K562 (cell line): ENCODE results near the gene TANGO6. TPM values are rescaled to one million over a fixed set of nuclear protein-coding genes. Genes with fewer than 3 reads are reported as not detected.

Experiments
- ATAC-seq: fragments of 200-7000 bp; cut with Tn5 transposase; 3 replicates; pipeline ENCODE4 v1.9.1; 2020; ENCODE audit warnings: moderate library complexity
- BruUV-seq: library from RNA; stranded (reverse); fragments of 400-500 nt; replicated peaks from 2 replicates; lab custom pipeline; 2021; lab: Mats Ljungman, UMichigan
- CTCF ChIA-PET: fragments of 300-600 bp; formaldehyde crosslinking; extraction: SDS; loops from one replicate; lab custom pipeline; 2021; ENCODE audit warnings: low intra/inter-chr PET ratio; lab: Yijun Ruan, JAX
- POLR2A ChIA-PET: fragments of 300-600, 350-650 bp; sonication (Branson Sonifier 250); formaldehyde crosslinking; extraction: SDS; loops from one replicate; lab custom pipeline; 2021; ENCODE audit warnings: antibody characterized with exemption, inconsistent platforms; lab: Yijun Ruan, JAX
- DNase-seq, 4 experiments: peaks; one replicate each; pipeline versions ENCODE4 v3.0.0 to v3.0.0-alpha.2; 2011 to 2018; ENCODE audit warnings: low spot score in 3 of 4, mixed read lengths in 3 of 4; ENCODE audit errors: extremely low read depth in 1 of 4
- FAIRE-seq: peaks from 2 replicates; lab custom pipeline; 2011; peaks lifted over from hg19 to GRCh38; lab: Jason Lieb, UNC
- H2AFZ ChIP-seq: 2 replicates; pipeline ENCODE4 v1.6.0; 2011; ENCODE audit warnings: low read depth, low read length, control low read depth, inconsistent platforms
- H3K27ac ChIP-seq: fragments of 200-600 bp; 3 replicates; pipeline ENCODE4 v1.8.0; 2011; ENCODE audit warnings: low read depth, mild to moderate bottlenecking, control low read depth, inconsistent platforms, low read length, moderate library complexity, mixed read lengths; ENCODE audit errors: extremely low read depth
- H3K27me3 ChIP-seq, 2 experiments: fragments of 300-600 bp in 1 of 2; 2 replicates in 1 of 2; 3 replicates in 1 of 2; pipeline versions ENCODE4 v1.6.0 to v1.8.0; 2011; ENCODE audit warnings: inconsistent platforms in 2 of 2, low read length in 2 of 2, mild to moderate bottlenecking in 1 of 2, mixed read lengths in 1 of 2, moderate library complexity in 1 of 2; ENCODE audit not compliant: control insufficient read depth in 2 of 2, insufficient read depth in 2 of 2
- H3K36me3 ChIP-seq: fragments of 300-600 bp; 3 replicates; pipeline ENCODE4 v1.8.0; 2011; ENCODE audit warnings: mild to moderate bottlenecking, low read length, inconsistent platforms; ENCODE audit not compliant: control insufficient read depth, insufficient read depth
- H3K4me1 ChIP-seq, 2 experiments: fragments of 200-600 bp in 1 of 2; replicated peaks in 1 of 2; 2 replicates in 1 of 2; 3 replicates in 1 of 2; pipeline versions ENCODE4 v1.5.1 to v1.8.0; 2011; ENCODE audit warnings: inconsistent platforms in 2 of 2, low read length in 2 of 2, mild to moderate bottlenecking in 1 of 2, mixed read lengths in 1 of 2, moderate library complexity in 1 of 2; ENCODE audit not compliant: control insufficient read depth in 2 of 2, insufficient read depth in 2 of 2
- H3K4me2 ChIP-seq: 2 replicates; pipeline ENCODE4 v1.6.1; 2011; ENCODE audit warnings: low read length, control low read depth, inconsistent platforms, mixed read lengths; ENCODE audit not compliant: insufficient read depth
- H3K4me3 ChIP-seq: fragments of 200-600 bp; sonication (generic), shearing (Covaris generic); 2 replicates; pipeline ENCODE4 v1.5.1; 2016; ENCODE audit warnings: control low read depth, inconsistent platforms
- H3K79me2 ChIP-seq: fragments of 200-600 bp; 3 replicates; pipeline ENCODE4 v1.8.0; 2011; ENCODE audit warnings: low read length, inconsistent platforms; ENCODE audit not compliant: control insufficient read depth, insufficient read depth
- H3K9ac ChIP-seq, 2 experiments: 2 replicates each; pipeline versions ENCODE4 v1.6.0 to v1.6.1; 2011; ENCODE audit warnings: low read depth in 2 of 2, low read length in 2 of 2, control low read depth in 1 of 2, inconsistent platforms in 1 of 2, mild to moderate bottlenecking in 1 of 2, mixed read lengths in 1 of 2; ENCODE audit not compliant: insufficient read depth in 1 of 2
- H3K9me1 ChIP-seq: one replicate; pipeline ENCODE4 v1.6.0; 2011; ENCODE audit warnings: inconsistent platforms, mild to moderate bottlenecking, low read length, moderate library complexity; ENCODE audit not compliant: control insufficient read depth, insufficient read depth
- H3K9me3 ChIP-seq: replicated peaks from 2 replicates; pipeline ENCODE4 v1.5.1; 2011; ENCODE audit warnings: low read depth, low read length, inconsistent platforms; ENCODE audit not compliant: control insufficient read depth, insufficient read depth
- H4K20me1 ChIP-seq: replicated peaks from 2 replicates; pipeline ENCODE4 v1.6.1; 2011; ENCODE audit warnings: low read length, inconsistent platforms, mixed read lengths; ENCODE audit not compliant: control insufficient read depth, insufficient read depth
- ETV5 ChIP-seq: sonication (generic); formaldehyde crosslinking; IDR thresholded peaks from 2 replicates; pipeline ENCODE4 v1.4.0; 2020; ENCODE audit warnings: low read depth, mild to moderate bottlenecking, missing genetic modification reagents
- GABPA ChIP-seq: fragments of 200-800 bp; sonication (Bioruptor generic); conservative IDR thresholded peaks from 2 replicates; pipeline ENCODE4 v1.6.1; 2016; ENCODE audit warnings: low read depth, missing genetic modification characterization, missing compliant biosample characterization
- IRF2 ChIP-seq: sonication (generic); formaldehyde crosslinking; IDR thresholded peaks from 2 replicates; pipeline ENCODE4 v1.8.1; 2022; ENCODE audit warnings: mild to moderate bottlenecking, missing genetic modification reagents
- LCOR ChIP-seq: sonication (generic); formaldehyde crosslinking; IDR thresholded peaks from 2 replicates; pipeline ENCODE4 v1.8.0; 2022; ENCODE audit warnings: mild to moderate bottlenecking, missing genetic modification reagents
- NR2F6 ChIP-seq: fragments of 450-650 bp; formaldehyde crosslinking; IDR thresholded peaks from 2 replicates; pipeline ENCODE4 v1.4.0; 2020; ENCODE audit warnings: mild to moderate bottlenecking
- PHB2 ChIP-seq: fragments of 450-650 bp; IDR thresholded peaks from 2 replicates; pipeline ENCODE4 v1.6.1; 2017; ENCODE audit warnings: low read depth
- RFX7 ChIP-seq: fragments of 250-450 bp; sonication (Bioruptor Pico); IDR thresholded peaks from 2 replicates; pipeline ENCODE4 v1.5.1; 2021; ENCODE audit warnings: mild to moderate bottlenecking
- SETDB1 ChIP-seq: IDR thresholded peaks from one replicate; pipeline ENCODE4 v1.6.1; 2012; ENCODE audit warnings: low read length, control low read depth, inconsistent platforms
- ZBTB17 ChIP-seq: fragments of 450-650 bp; formaldehyde crosslinking; IDR thresholded peaks from 2 replicates; pipeline ENCODE4 v1.4.0; 2020; ENCODE audit warnings: mild to moderate bottlenecking
- ZFPM2 ChIP-seq: fragments of 250-450 bp; sonication (Bioruptor Pico); IDR thresholded peaks from 2 replicates; pipeline ENCODE4 v1.5.1; 2022; ENCODE audit warnings: mild to moderate bottlenecking
- ZNF121 ChIP-seq: sonication (generic); formaldehyde crosslinking; conservative IDR thresholded peaks from 2 replicates; pipeline ENCODE4 v1.8.0; 2022; ENCODE audit warnings: missing genetic modification reagents
- ZNF263 ChIP-seq: sonication (generic); formaldehyde crosslinking; IDR thresholded peaks from 2 replicates; pipeline ENCODE4 v1.8.0; 2022; ENCODE audit warnings: mild to moderate bottlenecking, missing genetic modification reagents, borderline replicate concordance
- ZNF57 ChIP-seq: fragments of 450-650 bp; formaldehyde crosslinking; IDR thresholded peaks from 2 replicates; pipeline ENCODE4 v1.4.0; 2020; ENCODE audit warnings: mild to moderate bottlenecking, moderate library complexity
- ZNF764 ChIP-seq: fragments of 250-450 bp; sonication (Bioruptor Pico); IDR thresholded peaks from 2 replicates; pipeline ENCODE4 v1.4.0; 2020; ENCODE audit warnings: low read depth, mild to moderate bottlenecking, moderate library complexity
- WGBS: fragments of 100-300 bp; shearing (Covaris generic); methylation state at CpG from one replicate; pipeline ENCODE4 v1.1.6; 2016; ENCODE audit warnings: low coverage, mixed read lengths; ENCODE audit not compliant: insufficient coverage; ENCODE audit errors: missing lambda C conversion rate; 5-methylcytosine and 5-hydroxymethylcytosine counted together
- in situ Hi-C: fragments of 300-500 bp; cut with MboI; formaldehyde crosslinking; loops from 4 replicates; pipeline ENCODE4 v1.15.0; 2018; ENCODE audit warnings: inconsistent platforms, mixed read lengths
- intact Hi-C: fragments of 100-400 bp; cut with micrococcal nuclease; formaldehyde crosslinking; loops from 2 replicates; pipeline ENCODE4 v1.14.2; 2022
- polyA plus RNA-seq, 8 experiments: library from polyadenylated mRNA; depleted of rRNA in 4 of 8; stranded (reverse) in 5 of 8; unstranded in 3 of 8; fragments of >200 nt; fragmentation: Nextera tagmentation in 2 of 8; fragmentation: Illumina TruSeq in 1 of 8; extraction: Ambion mirVana in 2 of 8; extraction: Trizol in 1 of 8; gene quantifications; 2 replicates each; pipeline versions ENCODE4 v1.2.1 to v1.2.3, GENCODE V29; 2011 to 2014; ENCODE audit warnings: inconsistent platforms in 1 of 8, missing spikeins in 1 of 8
- total RNA-seq, 7 experiments: library from RNA; depleted of rRNA in 6 of 7; stranded (reverse); fragments of >200 nt in 6 of 7; fragmentation: Illumina TruSeq in 2 of 7; extraction: Trizol in 2 of 7; gene quantifications; 2 replicates each; pipeline versions ENCODE4 v1.2.1 to v1.2.3, GENCODE V29; 2011 to 2021; ENCODE audit warnings: low replicate concordance in 1 of 7
- TF ChIP-seq, protein P1 (sequence below): fragments of 450-650 bp; conservative IDR thresholded peaks from 2 replicates; pipeline ENCODE4 v1.6.1; 2016; ENCODE audit warnings: missing genetic modification characterization, low read depth, mild to moderate bottlenecking, missing compliant biosample characterization, moderate library complexity
- TF ChIP-seq, protein P2 (sequence below): fragments of 250-450 bp; sonication (Bioruptor Pico); IDR thresholded peaks from 2 replicates; pipeline ENCODE4 v1.4.0; 2020
- TF ChIP-seq, protein P3 (sequence below): fragments of 250-450 bp; sonication (Bioruptor Pico); IDR thresholded peaks from 2 replicates; pipeline ENCODE4 v1.6.1; 2021; ENCODE audit warnings: mild to moderate bottlenecking

TANGO6 gene
- total and polyA plus RNA-seq, 9 of the 15 experiments (the other 6 are each of a cell fraction or from before 2014, with no cell fraction given) = 1.6 to 15.2 (median 9.6) TPM

DNA sequence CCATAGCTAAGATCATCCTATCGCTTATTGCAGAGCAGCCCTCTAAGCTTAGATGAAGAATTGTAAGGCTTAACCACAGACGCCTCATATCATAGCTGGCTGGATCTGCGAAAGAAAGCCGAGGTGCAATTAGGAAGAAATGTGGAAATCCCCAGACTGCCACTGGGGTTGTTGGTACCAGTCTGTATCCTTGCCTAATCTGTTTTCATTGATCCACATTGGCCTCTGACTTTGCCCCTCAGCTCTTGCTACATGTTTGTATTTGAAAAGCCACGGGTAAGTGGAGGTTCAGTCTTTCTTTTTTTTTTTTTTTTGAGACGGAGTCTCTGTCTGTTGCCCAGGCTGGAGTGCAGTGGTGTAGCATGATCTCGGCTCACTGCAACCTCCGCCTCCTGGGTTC is 48.9 kb downstream of the TANGO6 start:
- Histone ChIP-seq H3K9me3 (no peaks in the 10 kb centered on the region), H2AFZ (no peak overlapping the region), H3K79me2 (no peaks in the 10 kb centered on the region), H3K4me3 (no peak overlapping the region), H3K4me2 (no peak overlapping the region), H3K9me1 (no peaks in the 10 kb centered on the region), H4K20me1 (no peaks in the 10 kb centered on the region), H3K9ac (no peak overlapping the region), H3K27ac (no peak overlapping the region), H3K27me3 (no peaks in the 10 kb centered on the region), H3K36me3 (no peaks in the 10 kb centered on the region), H3K4me1 (no peaks in the 10 kb centered on the region)
- POLR2A ChIA-PET = interaction anchor here (0.9 kb wide), 1 partner anchor 11 kb away, joined by 3 read pairs; no protein-coding TSS in a partner anchor
- DNase-seq (no peak), FAIRE-seq (no peak), ATAC-seq (no peak)
- BruUV-seq = no TSS peak
- WGBS = 83% methylated on average over 6 of the region's 8 CpGs
- in situ Hi-C loops = no loop called here
- no peak for TF ChIP-seq LCOR (CRISPR knock-in tag)
- no peak for TF ChIP-seq RFX7
- no peak for TF ChIP-seq ZNF57
- no peak for TF ChIP-seq ZFPM2 (CRISPR knock-in tag)
- intact Hi-C loops = no loop called here
- CTCF ChIA-PET = no interaction called here

DNA sequence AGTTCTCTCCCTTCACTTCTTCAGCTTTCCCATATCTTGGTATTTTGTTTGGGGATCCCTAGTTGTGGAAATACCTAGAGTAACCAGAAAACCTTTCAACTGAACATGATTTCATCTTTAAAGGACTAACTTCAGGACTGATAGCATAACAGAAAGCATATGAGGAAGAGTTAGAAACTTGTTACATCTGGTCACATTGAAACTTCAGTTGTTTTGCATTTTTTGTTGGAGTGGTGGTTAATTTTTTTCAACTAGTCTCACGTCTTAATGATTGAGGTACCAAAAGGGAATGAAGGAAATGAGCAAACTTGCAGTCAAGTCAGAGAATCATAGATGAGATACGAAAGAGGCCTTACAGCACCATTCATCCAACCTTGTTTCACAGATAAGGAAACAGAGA is 49.6 kb downstream of the TANGO6 start:
- WGBS = 58% methylated on average over 2 of the region's 2 CpGs
- no TSS peak for BruUV-seq
- TF ChIP-seq NR2F6 (CRISPR knock-in tag) (no peak), ZNF764 (no peak), PHB2 (no peak), IRF2 (CRISPR knock-in tag) (no peak), ZNF263 (no peak), ZNF121 (CRISPR knock-in tag) (no peak), ZBTB17 (CRISPR knock-in tag) (no peak), SETDB1 (no peak), GABPA (no peak), ETV5 (CRISPR knock-in tag) (no peak)
- TF ChIP-seq, protein P1, sequence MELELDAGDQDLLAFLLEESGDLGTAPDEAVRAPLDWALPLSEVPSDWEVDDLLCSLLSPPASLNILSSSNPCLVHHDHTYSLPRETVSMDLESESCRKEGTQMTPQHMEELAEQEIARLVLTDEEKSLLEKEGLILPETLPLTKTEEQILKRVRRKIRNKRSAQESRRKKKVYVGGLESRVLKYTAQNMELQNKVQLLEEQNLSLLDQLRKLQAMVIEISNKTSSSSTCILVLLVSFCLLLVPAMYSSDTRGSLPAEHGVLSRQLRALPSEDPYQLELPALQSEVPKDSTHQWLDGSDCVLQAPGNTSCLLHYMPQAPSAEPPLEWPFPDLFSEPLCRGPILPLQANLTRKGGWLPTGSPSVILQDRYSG (tag) = no peak
- TF ChIP-seq, protein P2, sequence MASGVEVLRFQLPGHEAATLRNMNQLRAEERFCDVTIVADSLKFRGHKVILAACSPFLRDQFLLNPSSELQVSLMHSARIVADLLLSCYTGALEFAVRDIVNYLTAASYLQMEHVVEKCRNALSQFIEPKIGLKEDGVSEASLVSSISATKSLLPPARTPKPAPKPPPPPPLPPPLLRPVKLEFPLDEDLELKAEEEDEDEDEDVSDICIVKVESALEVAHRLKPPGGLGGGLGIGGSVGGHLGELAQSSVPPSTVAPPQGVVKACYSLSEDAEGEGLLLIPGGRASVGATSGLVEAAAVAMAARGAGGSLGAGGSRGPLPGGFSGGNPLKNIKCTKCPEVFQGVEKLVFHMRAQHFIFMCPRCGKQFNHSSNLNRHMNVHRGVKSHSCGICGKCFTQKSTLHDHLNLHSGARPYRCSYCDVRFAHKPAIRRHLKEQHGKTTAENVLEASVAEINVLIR = no peak
- TF ChIP-seq, protein P3, sequence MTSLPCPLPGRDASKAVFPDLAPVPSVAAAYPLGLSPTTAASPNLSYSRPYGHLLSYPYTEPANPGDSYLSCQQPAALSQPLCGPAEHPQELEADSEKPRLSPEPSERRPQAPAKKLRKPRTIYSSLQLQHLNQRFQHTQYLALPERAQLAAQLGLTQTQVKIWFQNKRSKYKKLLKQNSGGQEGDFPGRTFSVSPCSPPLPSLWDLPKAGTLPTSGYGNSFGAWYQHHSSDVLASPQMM (CRISPR knock-in tag) = no peak

More for the DNA sequence above, 49.6 kb downstream of the TANGO6 start:
- no peaks in the 10 kb centered on the region for H3K9me1 ChIP-seq
- no peak for DNase-seq
- no peaks in the 10 kb centered on the region for H4K20me1 ChIP-seq
- in situ Hi-C loops (no loop called here), intact Hi-C loops (no loop called here)
- no peaks in the 10 kb centered on the region for H3K4me1 ChIP-seq
- H3K27ac ChIP-seq = no peak overlapping the region
- no peak overlapping the region for H3K9ac ChIP-seq
- H3K4me2 ChIP-seq = no peak overlapping the region
- no peaks in the 10 kb centered on the region for H3K9me3 ChIP-seq
- no peaks in the 10 kb centered on the region for H3K36me3 ChIP-seq
- H2AFZ ChIP-seq = no peak overlapping the region
- FAIRE-seq = no peak
- no peaks in the 10 kb centered on the region for H3K27me3 ChIP-seq
- no peak for ATAC-seq
- ChIA-PET CTCF (no interaction called here), POLR2A (no interaction called here)
- no peak overlapping the region for H3K4me3 ChIP-seq
- no peaks in the 10 kb centered on the region for H3K79me2 ChIP-seq
